HG03060 (cell line): ENCODE measurements around the gene WDFY4.
"Not testable (repeated sequence)": the region's sequence is repeated elsewhere in the genome, so short reads cannot be mapped to it uniquely, and the experiment has no call there.

Experiments
- ATAC-seq: cut with Tn5 transposase; IDR thresholded peaks from one replicate; pipeline ENCODE4 v1.9.1; 2021; ENCODE audit warnings: low read depth, moderate number of reproducible peaks; ENCODE audit not compliant: unreplicated experiment

WDFY4 gene

GRCh38 chr10:48684792-48685623 is at the start of gene WDFY4:
Gene WDFY4 (plus strand): TSS chr10:48684873. CDS start chr10:48709733, 24,860 bp downstream.
- peak; percentile 49 for ATAC-seq

- no peak for ATAC-seq
Observed at GRCh38 chr10:48634984-48635557, 49.6 kb upstream of the WDFY4 start.

- ATAC-seq: no peak
Observed at GRCh38 chr10:48636231-48636630, 48.4 kb upstream of the WDFY4 start.

GRCh38 chr10:48636901-48637300 is 47.8 kb upstream of the WDFY4 start:
- ATAC-seq: no peak

GRCh38 chr10:48638158-48638557 is 46.5 kb upstream of the WDFY4 start:
- no peak for ATAC-seq

GRCh38 chr10:48638739-48639527 is 45.7 kb upstream of the WDFY4 start:
- no peak for ATAC-seq

GRCh38 chr10:48639632-48640031 is 45.0 kb upstream of the WDFY4 start:
- ATAC-seq: no peak

GRCh38 chr10:48640326-48640725 is 44.3 kb upstream of the WDFY4 start:
- no peak for ATAC-seq

GRCh38 chr10:48641099-48641690 is 43.5 kb upstream of the WDFY4 start:
- ATAC-seq: not testable (repeated sequence)

GRCh38 chr10:48645600-48645999 is 39.1 kb upstream of the WDFY4 start:
- no peak for ATAC-seq

GRCh38 chr10:48647073-48647472 is 37.6 kb upstream of the WDFY4 start:
- ATAC-seq: not testable (repeated sequence)

GRCh38 chr10:48648172-48648942 is 36.3 kb upstream of the WDFY4 start:
- no peak for ATAC-seq

- ATAC-seq: no peak
Observed at GRCh38 chr10:48649349-48649944, 35.2 kb upstream of the WDFY4 start.

GRCh38 chr10:48651293-48651692 is 33.4 kb upstream of the WDFY4 start:
- ATAC-seq: no peak

GRCh38 chr10:48651839-48652238 is 32.8 kb upstream of the WDFY4 start:
- no peak for ATAC-seq

- ATAC-seq: no peak
Observed at GRCh38 chr10:48652344-48652743, 32.3 kb upstream of the WDFY4 start.

GRCh38 chr10:48653347-48653746 is 31.3 kb upstream of the WDFY4 start:
- ATAC-seq: no peak

GRCh38 chr10:48653944-48654698 is 30.6 kb upstream of the WDFY4 start:
- ATAC-seq: no peak
